GM10847 (cell line): ENCODE data around the gene TRIM17.

Source experiments
- POLR2A ChIP-seq: IDR thresholded peaks from 2 replicates; pipeline ENCODE4 v1.6.1; 2011; ENCODE audit not compliant: insufficient read length; ENCODE audit errors: extremely low read depth

Gene TRIM17

DNA sequence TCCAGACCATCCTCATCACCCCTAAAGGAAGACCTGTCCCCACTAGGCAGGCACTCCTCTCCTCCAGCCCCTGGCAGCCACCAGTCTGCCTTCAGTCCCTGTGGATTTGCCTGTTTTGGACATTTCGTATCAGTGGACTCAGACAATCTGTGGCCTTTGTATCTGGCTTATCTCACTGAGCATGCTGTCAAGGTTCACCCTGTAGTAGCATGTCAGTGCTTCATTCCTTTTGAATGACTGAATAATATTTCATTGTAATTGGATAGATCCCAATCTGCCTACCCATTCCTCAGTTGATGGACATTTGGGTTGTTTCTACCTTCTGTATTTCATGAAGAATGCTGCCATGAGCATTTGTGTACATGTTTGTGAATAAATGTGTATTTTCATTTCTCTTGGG, 37.6 kb upstream of the TRIM17 start:
- TF ChIP-seq POLR2A = no peak

DNA sequence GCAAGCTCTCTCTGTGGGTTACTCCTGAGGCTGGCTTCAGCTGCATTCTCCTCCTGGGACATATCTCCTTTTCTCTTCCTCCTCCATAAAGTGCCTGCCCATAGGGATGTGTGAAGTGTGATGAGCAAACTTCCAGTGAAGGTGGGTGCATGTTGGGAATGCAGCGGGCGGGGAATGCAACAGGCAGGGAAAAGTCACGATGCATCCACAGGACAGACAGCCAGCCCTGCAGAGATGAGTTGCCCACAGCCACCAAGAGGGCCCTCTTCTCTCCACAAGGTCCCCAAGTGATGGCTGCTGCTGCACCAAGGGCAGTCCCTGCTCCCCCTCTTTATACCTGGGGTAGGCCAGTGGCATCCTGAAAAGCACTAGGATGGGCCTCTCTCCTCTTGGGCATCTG, 37.0 kb upstream of the TRIM17 start:
- TF ChIP-seq POLR2A = no peak

DNA sequence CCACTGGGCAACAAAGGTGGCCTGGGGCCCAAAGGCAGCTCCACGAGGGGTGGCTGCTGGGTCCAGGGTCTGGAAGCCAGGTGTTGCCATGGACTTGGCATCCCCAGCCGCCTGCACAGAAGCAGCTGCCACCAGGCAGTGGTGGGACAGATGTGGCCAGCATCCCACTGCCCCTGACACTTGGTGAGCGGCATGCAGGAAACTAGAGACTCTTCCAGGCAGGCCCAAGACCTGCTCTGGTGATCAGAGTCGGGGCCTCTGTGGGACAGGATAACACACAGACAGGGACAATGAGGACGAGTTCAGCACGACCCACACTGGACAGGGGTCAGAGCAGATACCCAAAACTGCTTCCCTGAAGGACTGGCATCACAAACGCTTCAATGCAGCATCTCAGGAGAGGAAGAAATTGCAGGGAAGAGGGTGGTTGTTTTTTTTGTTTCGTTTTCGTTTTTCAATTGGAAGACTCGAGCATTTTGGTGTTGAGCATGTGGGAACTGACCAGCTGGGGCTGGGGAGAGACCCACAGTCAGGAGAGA, 36.4 kb upstream of the TRIM17 start:
- no peak for TF ChIP-seq POLR2A

DNA sequence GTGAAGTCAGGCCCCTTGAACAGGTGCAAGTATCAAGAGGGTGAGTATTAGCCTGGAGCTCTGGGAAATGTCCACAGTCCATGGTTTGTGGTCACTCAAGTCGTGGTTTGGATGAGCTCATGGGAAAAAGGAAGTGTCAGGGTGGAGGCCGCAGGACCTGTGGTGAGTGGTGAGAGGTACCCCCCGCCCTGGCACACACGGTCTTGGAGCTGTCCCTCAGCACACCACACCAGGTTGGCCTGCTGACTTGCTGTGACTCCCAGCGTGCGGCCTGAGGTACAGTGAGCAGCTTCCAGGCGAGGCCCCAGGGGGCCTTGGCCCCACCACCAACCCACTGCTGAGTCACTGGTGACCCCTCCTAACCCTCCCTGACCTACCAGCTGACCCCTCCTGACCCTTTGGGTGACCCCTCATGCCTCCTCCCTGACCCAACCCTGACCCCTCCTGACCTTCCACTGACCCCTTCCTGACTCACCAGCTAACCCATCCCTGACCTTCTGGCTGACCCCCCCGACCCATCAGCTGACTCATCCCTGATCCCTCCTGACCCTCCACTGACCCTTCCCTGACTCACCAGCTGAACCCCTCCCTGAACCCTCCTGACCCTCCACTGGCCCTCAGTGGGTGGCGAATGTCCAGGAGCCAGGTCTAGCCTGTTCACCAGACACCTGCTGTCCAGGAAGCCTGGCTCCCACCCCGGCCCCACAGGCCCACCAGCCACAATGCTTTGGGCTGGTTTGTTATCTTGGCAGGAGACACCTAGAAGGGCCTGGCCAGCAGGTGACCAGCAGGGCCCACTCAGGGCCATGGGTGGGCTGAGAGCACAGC, 35.7 kb upstream of the TRIM17 start:
- no peak for TF ChIP-seq POLR2A

DNA sequence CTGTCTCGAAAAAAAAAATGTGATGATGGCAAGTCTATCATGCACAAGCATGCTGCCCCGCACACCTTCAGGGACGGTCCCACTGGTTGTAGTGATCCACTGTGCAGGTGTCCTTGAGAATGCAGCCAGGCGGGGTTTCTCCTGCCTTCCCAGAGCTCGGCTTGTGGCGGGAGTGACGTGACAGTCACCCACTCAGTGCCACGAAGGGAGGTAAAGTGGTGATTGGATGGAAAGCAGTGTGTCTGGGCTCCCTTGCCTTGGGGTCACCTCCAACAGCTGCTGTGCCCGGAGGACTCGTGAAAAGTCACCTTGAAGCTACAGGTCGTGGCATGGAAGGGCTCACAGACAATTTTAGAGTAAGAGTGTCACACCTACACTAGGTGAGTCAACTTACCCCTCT, 33.5 kb upstream of the TRIM17 start:
- TF ChIP-seq POLR2A = no peak

DNA sequence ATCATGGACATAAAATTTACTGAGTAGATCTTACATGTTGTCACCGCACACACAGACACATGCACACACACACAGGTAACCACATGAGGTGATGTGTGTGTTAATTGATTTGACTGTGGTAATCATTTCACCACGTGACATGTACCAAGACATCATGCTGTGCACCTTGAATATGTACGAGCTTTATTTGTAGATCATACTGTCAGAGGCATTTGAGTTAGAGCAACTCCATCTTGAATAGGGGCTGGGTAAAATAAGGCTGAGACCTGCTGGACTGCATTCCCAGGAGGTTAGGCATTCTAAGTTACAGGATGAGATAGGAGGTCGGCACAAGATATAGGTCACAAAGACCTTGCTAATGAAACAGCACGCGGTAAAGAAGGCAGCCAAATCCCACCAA, 31.7 kb upstream of the TRIM17 start:
- no peak for TF ChIP-seq POLR2A

DNA sequence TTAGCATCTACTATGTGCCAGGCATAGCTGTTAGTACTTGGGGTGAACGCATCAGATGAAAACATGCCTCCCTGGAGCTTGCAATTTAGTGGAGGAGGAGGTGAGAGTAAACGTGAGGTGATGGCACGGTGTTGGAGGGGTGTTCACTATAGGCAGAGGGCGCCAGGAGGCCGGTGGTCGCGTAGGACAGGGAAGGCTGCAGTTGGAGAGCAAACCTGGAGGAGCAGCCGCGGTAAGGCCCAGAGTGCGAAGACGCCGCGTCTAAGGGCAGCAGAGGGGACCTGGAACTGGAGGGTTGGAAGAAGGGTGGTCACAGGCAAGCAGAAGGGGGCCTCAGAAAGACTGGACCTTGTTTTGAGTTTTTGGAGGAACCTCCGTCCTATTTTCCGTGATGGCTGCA, 30.2 kb upstream of the TRIM17 start:
- no peak for TF ChIP-seq POLR2A

DNA sequence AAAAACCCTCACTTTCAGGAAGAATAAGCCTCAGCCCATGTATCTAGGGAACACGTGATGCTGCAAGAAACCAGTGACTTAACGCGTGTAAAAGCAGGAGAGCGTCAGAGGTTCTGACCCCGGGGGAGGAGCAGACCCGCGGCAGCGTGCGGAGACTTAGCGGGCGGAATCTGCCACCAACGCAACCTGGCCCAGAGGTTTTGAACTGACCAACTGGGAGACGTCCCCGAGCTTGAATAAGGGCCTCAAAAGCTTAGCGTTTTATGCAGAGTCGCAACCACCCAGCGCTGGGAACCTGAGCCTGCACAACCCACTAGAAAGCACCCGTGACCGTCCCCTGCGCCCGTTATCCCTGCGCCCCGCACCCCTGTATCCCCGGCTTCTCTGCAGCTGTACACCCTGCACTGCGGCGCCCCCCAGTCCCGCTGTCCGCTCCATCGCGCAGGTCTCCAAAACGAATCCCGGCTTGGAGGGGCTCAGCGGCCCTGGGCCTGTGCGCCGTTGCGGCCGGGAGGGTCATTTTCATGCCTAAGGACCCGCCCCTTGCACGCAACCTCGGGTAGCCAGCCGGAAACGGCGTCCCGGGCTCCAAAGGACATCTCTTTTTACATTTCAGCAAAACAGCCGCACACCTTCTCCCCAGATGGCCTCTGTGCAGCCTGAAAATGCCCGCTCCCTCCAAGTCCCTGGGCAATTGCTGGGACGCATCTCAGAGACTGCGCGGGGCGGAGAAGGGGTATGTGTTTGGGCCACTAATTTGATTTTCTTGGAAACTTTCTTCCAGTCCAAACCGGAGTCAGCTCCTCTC, 29.4 kb upstream of the TRIM17 start:
- no peak for TF ChIP-seq POLR2A

DNA sequence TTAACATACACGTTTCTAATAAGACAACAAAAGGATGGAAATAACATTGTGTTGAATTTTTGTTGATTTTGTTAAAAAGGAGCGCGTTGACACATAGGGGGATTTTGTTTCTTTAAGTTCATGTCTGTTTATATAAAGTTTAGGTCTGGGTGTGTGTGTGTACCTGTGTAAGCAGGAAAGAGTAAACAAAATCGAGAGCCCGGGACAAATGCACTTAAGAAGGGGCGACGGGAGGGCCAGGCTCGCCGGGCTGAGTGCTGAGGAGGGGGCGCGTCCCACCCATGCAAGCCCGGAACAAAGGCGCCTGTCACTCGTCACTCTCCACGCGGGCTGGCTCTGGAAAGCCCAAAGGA, 28.8 kb upstream of the TRIM17 start:
- no peak for TF ChIP-seq POLR2A

DNA sequence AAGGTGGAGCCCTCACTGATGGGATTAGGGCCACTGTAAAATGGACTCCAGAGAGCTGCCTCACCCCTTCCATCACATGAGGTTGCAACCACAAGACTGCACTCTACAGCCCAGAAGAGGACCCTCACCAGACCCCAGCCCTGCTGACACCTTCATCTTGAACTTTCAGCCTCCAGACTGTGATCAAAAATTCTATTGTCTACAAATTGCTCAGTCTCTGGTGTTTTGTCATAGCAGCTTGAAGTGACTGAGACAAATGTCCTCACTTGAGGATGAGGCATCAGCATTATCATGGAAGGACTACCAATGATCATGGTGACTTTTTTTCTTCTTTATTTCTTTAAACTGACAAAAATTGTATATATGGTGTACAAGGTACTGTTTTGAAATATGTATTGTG, 26.7 kb upstream of the TRIM17 start:
- TF ChIP-seq POLR2A = no peak

DNA sequence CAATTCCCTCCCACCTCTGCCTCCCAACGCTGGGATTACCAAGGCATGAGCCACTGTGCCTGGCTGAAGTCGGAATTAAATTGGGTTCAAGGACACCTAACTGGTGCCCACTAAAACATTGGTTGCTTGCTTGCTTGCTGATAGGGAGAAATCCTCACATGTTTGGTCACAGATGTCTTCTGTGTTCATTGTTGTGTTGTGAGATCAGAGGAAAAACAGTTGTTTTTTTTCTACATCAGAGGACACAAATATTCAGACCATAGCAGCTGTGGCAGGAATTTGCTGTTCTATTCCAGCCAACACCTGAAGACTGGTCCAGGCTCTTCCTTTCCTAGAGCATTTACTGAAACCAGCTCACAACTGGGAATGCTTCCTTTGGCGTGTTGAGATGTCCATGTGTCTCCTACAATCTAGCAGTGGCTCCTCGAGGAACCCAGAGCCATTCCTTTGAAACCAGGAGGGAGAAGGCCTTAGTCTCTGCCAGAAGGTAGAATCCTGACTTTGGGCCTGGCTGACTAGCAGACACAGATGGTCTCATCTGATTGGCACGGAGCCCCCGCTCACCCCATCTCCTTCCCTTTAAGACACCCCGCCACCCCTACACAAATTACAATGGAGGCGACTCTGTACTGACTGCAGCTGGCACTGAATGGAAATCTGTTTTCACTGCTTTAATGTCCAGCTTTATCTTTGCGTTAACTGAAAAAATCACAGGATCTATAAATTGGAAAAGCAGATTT, 24.3 kb upstream of the TRIM17 start:
- no peak for TF ChIP-seq POLR2A

DNA sequence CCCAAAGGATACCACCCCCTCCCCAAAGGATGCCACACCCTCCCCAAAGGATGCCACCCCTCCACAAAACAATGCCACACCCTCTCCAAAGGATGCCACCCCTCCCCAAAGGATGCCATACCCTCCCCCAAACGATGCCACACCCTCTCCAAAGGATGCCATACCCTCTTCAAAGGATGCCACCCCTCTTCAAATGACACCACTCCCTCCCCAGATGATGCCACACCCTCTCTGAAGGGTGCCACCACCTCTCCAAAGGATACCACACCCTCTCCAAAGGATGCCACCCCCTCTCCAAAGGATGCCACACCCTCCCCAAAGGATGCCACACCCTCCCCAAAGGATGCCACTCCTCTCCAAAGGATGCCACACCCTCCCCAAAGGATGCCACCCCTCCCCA, 21.6 kb upstream of the TRIM17 start:
- no peak for TF ChIP-seq POLR2A

DNA sequence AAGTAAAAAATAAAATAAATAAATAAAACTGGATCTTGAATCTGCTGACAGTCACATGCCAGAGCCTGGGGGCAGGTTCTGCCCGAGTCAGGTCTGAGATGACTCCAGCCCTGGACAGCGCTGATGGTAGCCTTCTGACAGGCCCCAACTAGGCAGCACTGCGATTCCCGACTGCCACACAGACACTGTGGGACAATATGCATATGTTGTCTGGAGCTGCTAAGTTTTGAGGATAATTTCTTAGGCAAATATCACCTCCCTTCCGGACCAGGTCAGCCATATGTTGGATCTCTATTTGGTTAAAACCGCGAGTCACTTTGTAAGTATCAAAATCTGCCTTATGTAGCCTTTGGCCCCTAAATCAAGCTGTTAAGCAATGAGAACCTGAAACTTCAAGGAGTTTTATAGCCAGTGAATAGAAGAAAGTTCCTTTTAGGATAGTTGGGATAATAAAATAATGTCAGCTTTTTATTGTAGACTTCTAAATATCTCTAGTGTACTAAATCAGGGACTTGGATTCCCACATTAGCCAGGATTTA, 20.8 kb upstream of the TRIM17 start:
- TF ChIP-seq POLR2A = no peak

DNA sequence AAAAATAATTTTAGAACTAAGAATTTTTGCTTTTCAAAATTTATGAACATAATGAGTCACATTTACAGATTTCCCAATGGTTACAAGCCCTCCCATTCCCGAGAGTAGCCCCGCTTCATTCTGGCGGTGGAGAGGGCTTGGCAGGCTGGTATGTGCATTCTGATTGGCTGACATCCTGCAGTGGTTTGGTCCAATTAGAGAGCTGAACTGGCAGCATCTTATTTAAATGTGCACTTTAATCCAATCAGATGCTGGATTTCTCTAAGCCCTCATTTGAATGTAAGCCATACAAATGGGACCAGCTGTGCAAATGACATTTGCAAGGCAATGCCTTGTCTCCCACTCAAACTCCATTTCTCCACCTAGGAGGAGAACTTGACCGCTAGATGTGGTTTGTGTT, 18.0 kb upstream of the TRIM17 start:
- no peak for TF ChIP-seq POLR2A

DNA sequence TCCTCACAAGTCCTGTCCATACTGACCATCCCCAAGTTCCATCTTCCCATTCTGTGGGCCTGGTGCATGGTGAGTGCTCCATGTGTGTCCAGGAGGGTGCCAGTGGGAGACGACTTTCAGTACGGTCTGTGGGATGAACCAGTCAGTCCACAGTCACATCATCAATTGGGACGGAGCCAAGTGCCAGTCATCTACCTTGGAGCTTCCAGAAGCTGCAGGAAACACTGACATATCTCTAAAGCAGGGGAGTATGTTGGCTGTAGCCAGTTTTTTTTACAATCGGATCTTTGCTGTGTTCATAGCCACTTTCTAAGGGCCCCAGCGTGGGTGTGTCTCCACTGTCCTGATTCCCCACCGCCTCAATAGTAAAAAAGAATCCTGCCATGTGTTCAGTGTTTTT, 13.6 kb upstream of the TRIM17 start:
- TF ChIP-seq POLR2A = no peak
